GM19025 (cell line): Measurements from ENCODE around the gene P2RY8.
"Not testable (repeated sequence)": the region's sequence is repeated elsewhere in the genome, so short reads cannot be mapped to it uniquely, and the experiment has no call there.

Source experiments
- ATAC-seq: cut with Tn5 transposase; IDR thresholded peaks from one replicate; pipeline ENCODE4 v1.9.1; 2021; ENCODE audit warnings: mild to moderate bottlenecking, low read depth, moderate library complexity; ENCODE audit not compliant: unreplicated experiment

The P2RY8 gene

GRCh38 chrX:1488745-1489144, 48.2 kb downstream of the P2RY8 start:
- ATAC-seq, result no peak

DNA sequence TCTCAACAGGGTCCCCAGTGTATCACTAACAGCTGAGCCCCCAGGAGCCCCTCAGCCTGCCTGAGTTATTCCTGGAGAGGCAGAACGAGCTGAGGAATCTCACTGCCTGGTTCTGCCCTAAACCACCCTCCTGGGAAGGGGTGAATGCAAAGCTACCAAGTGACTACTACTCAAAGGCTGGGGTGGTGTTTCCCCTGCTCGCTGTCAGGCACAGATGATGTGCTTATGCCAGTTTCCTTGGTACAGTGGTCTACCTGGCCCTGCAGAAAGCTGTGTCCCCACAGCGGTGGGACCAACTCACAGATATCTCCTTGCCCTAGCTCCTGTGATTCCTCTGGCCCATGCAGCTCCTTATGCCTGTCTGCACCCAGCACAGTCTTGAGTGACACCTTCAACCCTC, 48.8 kb downstream of the P2RY8 start:
- no peak for ATAC-seq

GRCh38 chrX:1487401-1487800, 49.6 kb downstream of the P2RY8 start:
- no peak for ATAC-seq

- no peak for ATAC-seq
Measured at GRCh38 chrX:1486749-1487361, 50.1 kb downstream of the P2RY8 start.

GRCh38 chrX:1486177-1486576, 50.8 kb downstream of the P2RY8 start:
- no peak for ATAC-seq

- no peak for ATAC-seq
Measured at GRCh38 chrX:1485033-1485432, 52.0 kb downstream of the P2RY8 start.

DNA sequence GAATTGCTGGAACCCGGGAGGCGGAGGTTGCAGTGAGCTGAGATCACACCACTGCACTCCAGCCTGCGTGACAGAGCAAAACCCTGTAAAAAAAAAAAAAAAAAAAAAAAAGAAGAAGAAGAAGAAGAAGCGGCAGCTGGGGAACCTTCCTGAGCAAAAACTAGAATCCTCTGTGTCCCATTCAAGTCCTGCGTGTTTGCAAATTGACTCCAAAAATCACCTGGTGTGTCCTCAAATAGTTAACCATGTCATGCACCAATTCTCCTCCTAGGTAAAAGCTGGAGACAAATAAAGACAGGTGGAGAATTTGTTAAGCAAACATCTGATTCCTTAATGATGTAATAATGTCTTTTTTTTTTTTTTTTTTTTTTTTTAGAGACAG, 52.4 kb downstream of the P2RY8 start:
- ATAC-seq, result no peak

GRCh38 chrX:1483843-1484637, 52.9 kb downstream of the P2RY8 start:
- peak; percentile 31 for ATAC-seq

DNA sequence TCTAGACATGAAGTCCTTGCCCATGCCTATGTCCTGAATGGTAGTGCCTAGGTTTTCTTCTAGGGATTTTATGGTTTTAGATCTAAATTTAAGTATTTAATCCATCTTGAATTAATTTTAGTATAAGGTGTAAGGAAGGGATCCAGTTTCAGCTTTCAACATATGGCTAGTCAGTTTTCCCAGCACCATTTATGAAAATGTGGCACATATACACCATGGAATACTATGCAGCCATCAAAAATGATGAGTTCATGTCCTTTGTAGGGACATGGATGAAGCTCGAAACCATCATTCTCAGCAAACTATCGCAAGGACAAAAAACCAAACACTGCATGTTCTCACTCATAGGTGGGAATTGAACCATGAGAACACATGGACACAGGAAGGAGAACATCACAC, 54.5 kb downstream of the P2RY8 start:
- not testable (repeated sequence) for ATAC-seq

GRCh38 chrX:1481636-1482529, 55.1 kb downstream of the P2RY8 start:
- ATAC-seq, result peak; percentile 33

DNA sequence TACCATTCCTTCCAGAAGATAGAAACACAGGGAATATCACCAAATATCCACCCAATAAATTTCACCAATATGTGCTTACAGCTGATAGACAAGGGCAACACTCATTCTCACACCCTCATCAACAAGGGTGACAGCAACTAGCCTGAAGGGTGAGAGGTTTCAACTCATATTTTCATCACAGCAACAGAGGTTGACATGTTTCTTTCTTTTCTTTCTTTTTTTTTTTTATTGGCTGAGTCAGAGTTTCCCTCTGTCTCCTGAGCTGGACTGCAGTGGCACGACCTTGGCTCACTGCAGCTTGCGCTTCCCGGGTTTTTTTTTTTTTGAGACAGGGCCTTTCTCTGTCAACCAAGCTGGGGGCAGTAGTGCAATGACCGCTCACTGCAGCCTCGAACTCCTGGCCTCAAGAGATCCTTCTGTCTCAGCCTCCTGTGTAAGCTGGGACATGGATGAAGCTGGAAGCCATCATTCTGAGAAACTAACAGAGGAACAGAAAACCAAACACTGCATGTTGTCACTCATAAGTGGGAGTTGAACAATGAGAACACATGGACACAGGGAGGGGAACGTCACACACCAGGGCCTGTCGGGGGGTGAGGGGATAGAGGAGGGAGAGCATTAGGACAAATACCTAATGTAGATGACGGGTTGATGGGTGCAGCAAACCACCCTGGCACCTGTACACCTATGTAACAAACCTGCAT, 56.8 kb downstream of the P2RY8 start:
- no peak for ATAC-seq

DNA sequence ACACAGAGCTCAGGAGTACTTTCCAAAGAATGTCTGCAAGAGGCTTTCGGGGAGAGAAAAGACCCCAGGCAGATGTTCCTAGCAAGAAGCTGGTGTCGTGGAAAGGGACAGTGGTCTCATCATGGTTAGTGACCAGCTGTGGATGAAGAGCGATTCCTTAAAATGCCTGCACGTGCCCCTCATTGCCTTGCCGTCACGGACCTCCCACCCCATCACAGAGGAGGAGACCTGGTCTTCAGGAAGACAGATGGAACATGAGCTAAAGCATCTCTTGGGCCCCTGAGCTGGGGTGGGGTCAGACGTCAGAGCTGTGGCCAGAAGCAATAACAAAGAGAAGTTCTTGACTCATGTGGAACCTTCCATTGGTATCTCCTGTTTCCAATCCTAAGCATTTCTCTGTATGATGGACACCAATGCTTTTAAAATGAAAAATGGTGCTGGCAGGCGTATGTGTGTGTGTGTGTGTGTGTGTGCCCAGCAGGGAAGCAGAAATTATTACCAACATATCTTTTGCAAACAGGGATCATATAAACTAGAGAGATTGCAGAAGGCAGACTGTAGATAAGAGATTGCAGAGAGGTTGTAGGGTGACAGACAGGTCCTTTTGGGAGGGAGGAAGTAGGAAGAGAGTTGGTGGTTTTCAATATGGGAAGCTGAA, 59.1 kb downstream of the P2RY8 start:
- no peak for ATAC-seq

GRCh38 chrX:1477229-1477628, 59.8 kb downstream of the P2RY8 start:
- no peak for ATAC-seq

- no peak for ATAC-seq
Measured at GRCh38 chrX:1476682-1477081, 60.3 kb downstream of the P2RY8 start.

- ATAC-seq, result no peak
Measured at GRCh38 chrX:1475881-1476280, 61.1 kb downstream of the P2RY8 start.

DNA sequence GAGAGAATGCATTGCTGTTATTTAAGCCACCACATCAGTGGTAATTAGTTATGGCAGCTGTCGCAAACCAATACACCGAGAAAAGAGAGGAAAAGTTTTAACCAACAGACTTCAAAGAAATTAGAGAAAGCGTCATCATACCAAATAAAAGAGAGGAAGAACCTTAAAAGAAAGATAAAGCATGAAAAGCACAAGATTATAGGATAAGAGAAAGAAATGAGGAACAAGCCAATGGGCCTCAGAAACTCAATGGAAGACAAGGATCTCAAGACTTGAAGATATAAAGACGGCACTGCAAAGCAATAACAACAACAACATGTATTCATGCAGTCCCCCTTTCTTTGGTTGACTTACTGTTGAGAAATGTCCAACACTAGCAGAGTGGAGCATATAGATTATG, 61.5 kb downstream of the P2RY8 start:
- no peak for ATAC-seq

GRCh38 chrX:1474593-1474992, 62.4 kb downstream of the P2RY8 start:
- not testable (repeated sequence) for ATAC-seq

DNA sequence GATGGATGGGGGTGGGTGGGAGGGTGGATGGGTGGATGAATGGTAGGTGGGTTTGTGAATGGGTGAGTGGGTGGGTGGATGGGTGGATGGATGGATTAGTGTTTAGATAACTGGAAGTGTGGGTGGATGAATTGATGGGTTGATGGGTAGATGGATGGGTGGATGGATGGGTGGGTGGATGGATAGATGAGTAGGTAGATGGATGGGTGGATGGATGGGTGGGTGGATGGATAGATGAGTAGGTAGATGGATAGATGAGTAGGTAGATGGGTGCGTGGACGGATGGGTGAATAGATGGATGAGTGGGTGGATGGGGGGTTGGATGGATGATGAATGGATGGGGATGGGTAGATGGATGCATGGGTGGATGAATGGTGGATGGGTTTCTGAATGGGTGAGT, 64.0 kb downstream of the P2RY8 start:
- no peak for ATAC-seq

- ATAC-seq, result peak; percentile 55
Measured at GRCh38 chrX:1468250-1468772, 68.7 kb downstream of the P2RY8 start.
